Measurements from ENCODE around the gene PODN. TPM values are rescaled to one million over a fixed set of nuclear protein-coding genes. Genes with fewer than 3 reads are reported as not detected.

PODN gene
- total RNA-seq, 4 donors from 2014 or later, result 5.1 to 107 (median 19.0) TPM

- Histone ChIP-seq H3K4me3 (no peak overlapping the region), H3K9me3 (no peaks in the 10 kb centered on the region), H3K4me1 (no peaks in the 10 kb centered on the region), H3K27ac (no peak overlapping the region), H3K27me3 (no peaks in the 10 kb centered on the region), H3K36me3 (peaks cover 0 to 32% (median 0%) of the 10 kb centered on the region in 3 donors)
- intact Hi-C loops (cut with DNase I), result no loop called here
- no peak for TF ChIP-seq CTCF (IDR thresholded peaks at IDR 0.05)
- DNase-seq, result no peak
- WGBS, 2 donors, result 82 to 92% methylated on average over 7 to 22 of the region's 46 CpGs
Observed at GRCh38 chr1:53078333-53079101, 16.5 kb downstream of the PODN start.

GRCh38 chr1:53079251-53079650 lies 17.2 kb downstream of the PODN start:
- H3K36me3 ChIP-seq, result peaks cover 0 to 32% (median 0%) of the 10 kb centered on the region in 3 donors
- H3K4me1 ChIP-seq, result no peaks in the 10 kb centered on the region
- H3K4me3 ChIP-seq, result no peak overlapping the region
- H3K9me3 ChIP-seq, result no peaks in the 10 kb centered on the region
- no peak for TF ChIP-seq CTCF (IDR thresholded peaks at IDR 0.05)
- no peak for TF ChIP-seq POLR2A (IDR thresholded peaks at IDR 0.05)
- intact Hi-C loops (cut with DNase I), result no loop called here
- 82 to 92% methylated on average over 3 to 4 of the region's 4 CpGs for WGBS, 2 donors
- DNase-seq, result no peak
- no peak overlapping the region for H3K27ac ChIP-seq
- no peaks in the 10 kb centered on the region for H3K27me3 ChIP-seq

- no peak for TF ChIP-seq POLR2A (IDR thresholded peaks at IDR 0.05)
- no peak for TF ChIP-seq CTCF (IDR thresholded peaks at IDR 0.05)
- no peaks in the 10 kb centered on the region for H3K4me1 ChIP-seq
- peaks cover 0 to 32% (median 0%) of the 10 kb centered on the region in 3 donors for H3K36me3 ChIP-seq
- WGBS, 2 donors, result 20 to 50% methylated on average over 1 to 2 of the region's 3 CpGs
- H3K9me3 ChIP-seq, result no peaks in the 10 kb centered on the region
- no peak for DNase-seq
- H3K4me3 ChIP-seq, result no peak overlapping the region
- no peak overlapping the region for H3K27ac ChIP-seq
- H3K27me3 ChIP-seq, result no peaks in the 10 kb centered on the region
- intact Hi-C loops (cut with DNase I), result no loop called here
Observed at GRCh38 chr1:53080041-53080440, 18.0 kb downstream of the PODN start.

GRCh38 chr1:53080769-53081168 lies 18.8 kb downstream of the PODN start:
- H3K9me3 ChIP-seq, result no peaks in the 10 kb centered on the region
- no peak for DNase-seq
- TF ChIP-seq POLR2A (IDR thresholded peaks at IDR 0.05) (no peak), CTCF (IDR thresholded peaks at IDR 0.05) (no peak)
- H3K27ac ChIP-seq, result no peak overlapping the region
- peaks cover 0 to under 1% (median 0%) of the 10 kb centered on the region in 3 donors for H3K4me1 ChIP-seq
- H3K36me3 ChIP-seq, result peaks cover 0 to 32% (median 0%) of the 10 kb centered on the region in 3 donors
- H3K27me3 ChIP-seq, result no peaks in the 10 kb centered on the region
- intact Hi-C loops (cut with DNase I), result no loop called here
- no peak overlapping the region for H3K4me3 ChIP-seq
- 63% methylated on average over 8 of the region's 15 CpGs; no CpG with 5 or more reads in 1 of the 2 donors for WGBS, 2 donors

GRCh38 chr1:53081384-53082066 lies 19.5 kb downstream of the PODN start:
- WGBS, 2 donors, result 70 to 82% methylated on average over 2 to 8 of the region's 14 CpGs
- TF ChIP-seq POLR2A (IDR thresholded peaks at IDR 0.05), result no peak
- TF ChIP-seq CTCF (IDR thresholded peaks at IDR 0.05), result no peak
- Histone ChIP-seq H3K36me3 (peaks cover 0 to 32% (median 0%) of the 10 kb centered on the region in 3 donors), H3K4me3 (no peak overlapping the region), H3K9me3 (no peaks in the 10 kb centered on the region), H3K27ac (no peak overlapping the region), H3K4me1 (peaks cover 0 to 6% (median 0%) of the 10 kb centered on the region in 3 donors), H3K27me3 (no peaks in the 10 kb centered on the region)
- no peak for DNase-seq
- intact Hi-C loops (cut with DNase I), result no loop called here

Data from esophagus squamous epithelium (tissue), 5 donors.